Activated T-cell treated with anti-CD3 and anti-CD28 coated beads, Interleukin-2, amount 50 U/mL, for 4 hours (primary cell): ENCODE results near the gene C1QTNF6. TPM values are rescaled to one million over a fixed set of nuclear protein-coding genes. Genes with fewer than 3 reads are reported as not detected.

Experiments used
- ATAC-seq, 2 donors: fragments of 200-7000 bp; cut with Tn5 transposase; one replicate each; pipeline ENCODE4 v1.10.0; 2021
- DNase-seq: peaks from one replicate; pipeline ENCODE4 v3.0.0-alpha.2; 2020
- H3K27me3 Mint-ChIP-seq: one replicate; pipeline ENCODE4 v1.8.0; 2021; ENCODE audit warnings: low read depth, mixed read lengths
- H3K36me3 Mint-ChIP-seq: one replicate; pipeline ENCODE4 v1.8.0; 2022; ENCODE audit warnings: mixed read lengths; ENCODE audit not compliant: insufficient read depth
- H3K4me1 Mint-ChIP-seq: one replicate; pipeline ENCODE4 v1.8.0; 2021; ENCODE audit warnings: low read depth, mixed read lengths
- H3K4me3 Mint-ChIP-seq: one replicate; pipeline ENCODE4 v1.8.0; 2021; ENCODE audit warnings: mild to moderate bottlenecking, moderate library complexity, mixed read lengths
- H3K9me3 Mint-ChIP-seq: one replicate; pipeline ENCODE4 v1.8.0; 2021; ENCODE audit warnings: mixed read lengths
- total RNA-seq, 3 donors: library from RNA; stranded (reverse); gene quantifications; one replicate each; pipeline ENCODE4 v1.2.1, GENCODE V29; 2021

Gene C1QTNF6
- total RNA-seq, 3 donors from 2014 or later: 0.96 to 2.4 (median 1.2) TPM

GRCh38 chr22:37214731-37215030 is 26.6 kb upstream of the C1QTNF6 start:
- DNase-seq: no peak
- peaks cover 37% of the 10 kb centered on the region for H3K4me1 Mint-ChIP-seq
- H3K9me3 Mint-ChIP-seq: no peaks in the 10 kb centered on the region
- ATAC-seq: no peak
- no peak overlapping the region for H3K4me3 Mint-ChIP-seq
- peaks cover 8% of the 10 kb centered on the region for H3K36me3 Mint-ChIP-seq
- no peaks in the 10 kb centered on the region for H3K27me3 Mint-ChIP-seq

GRCh38 chr22:37213941-37214730 is 26.1 kb upstream of the C1QTNF6 start:
- H3K4me1 Mint-ChIP-seq: peaks cover 32% of the 10 kb centered on the region
- ATAC-seq (no peak), DNase-seq (no peak)
- peaks cover 8% of the 10 kb centered on the region for H3K36me3 Mint-ChIP-seq
- no peaks in the 10 kb centered on the region for H3K27me3 Mint-ChIP-seq
- H3K4me3 Mint-ChIP-seq: no peak overlapping the region
- H3K9me3 Mint-ChIP-seq: no peaks in the 10 kb centered on the region

- DNase-seq (peak; percentile 2), ATAC-seq (no peak)
- H3K4me1 Mint-ChIP-seq: peaks cover 31% of the 10 kb centered on the region
- H3K4me3 Mint-ChIP-seq: no peak overlapping the region
- H3K9me3 Mint-ChIP-seq: no peaks in the 10 kb centered on the region
- peaks cover 8% of the 10 kb centered on the region for H3K36me3 Mint-ChIP-seq
- H3K27me3 Mint-ChIP-seq: no peaks in the 10 kb centered on the region
Measured at GRCh38 chr22:37213218-37213855, 25.3 kb upstream of the C1QTNF6 start.

GRCh38 chr22:37212174-37212906 is 24.3 kb upstream of the C1QTNF6 start, which contains the start of gene SSTR3:
Gene SSTR3, minus strand, starts transcription at chr22:37212477. Its CDS starts 4,674 bp downstream, at chr22:37207803.
- peak in 1 of 2 donors; percentile 23 for ATAC-seq
- DNase-seq: peak; percentile 3
- H3K9me3 Mint-ChIP-seq: no peaks in the 10 kb centered on the region
- H3K27me3 Mint-ChIP-seq: no peaks in the 10 kb centered on the region
- H3K36me3 Mint-ChIP-seq: peaks cover 8% of the 10 kb centered on the region
- H3K4me3 Mint-ChIP-seq: no peak within 1 kb of the TSS
- peaks cover 29% of the 10 kb centered on the region for H3K4me1 Mint-ChIP-seq

- ATAC-seq (no peak), DNase-seq (no peak)
- Mint-ChIP-seq H3K27me3 (no peaks in the 10 kb centered on the region), H3K9me3 (no peaks in the 10 kb centered on the region), H3K36me3 (peaks cover 8% of the 10 kb centered on the region), H3K4me1 (peaks cover 26% of the 10 kb centered on the region), H3K4me3 (no peak overlapping the region)
Measured at GRCh38 chr22:37211866-37212173, 23.8 kb upstream of the C1QTNF6 start.

GRCh38 chr22:37211075-37211865 is 23.2 kb upstream of the C1QTNF6 start:
- no peak for DNase-seq
- Mint-ChIP-seq H3K4me1 (peaks cover 25% of the 10 kb centered on the region), H3K27me3 (no peaks in the 10 kb centered on the region), H3K4me3 (no peak overlapping the region), H3K36me3 (peaks cover 5% of the 10 kb centered on the region), H3K9me3 (no peaks in the 10 kb centered on the region)
- no peak for ATAC-seq

GRCh38 chr22:37210041-37210803 is 22.2 kb upstream of the C1QTNF6 start:
- ATAC-seq (no peak), DNase-seq (no peak)
- H3K9me3 Mint-ChIP-seq: no peaks in the 10 kb centered on the region
- peaks cover 19% of the 10 kb centered on the region for H3K4me1 Mint-ChIP-seq
- peaks cover 2% of the 10 kb centered on the region for H3K36me3 Mint-ChIP-seq
- H3K27me3 Mint-ChIP-seq: no peaks in the 10 kb centered on the region
- H3K4me3 Mint-ChIP-seq: no peak overlapping the region

GRCh38 chr22:37209140-37209845 is 21.2 kb upstream of the C1QTNF6 start:
- no peak for DNase-seq
- peaks cover 19% of the 10 kb centered on the region for H3K4me1 Mint-ChIP-seq
- H3K27me3 Mint-ChIP-seq: no peaks in the 10 kb centered on the region
- H3K9me3 Mint-ChIP-seq: no peaks in the 10 kb centered on the region
- ATAC-seq: no peak
- no peak overlapping the region for H3K4me3 Mint-ChIP-seq
- H3K36me3 Mint-ChIP-seq: no peaks in the 10 kb centered on the region

- no peak overlapping the region for H3K4me3 Mint-ChIP-seq
- no peaks in the 10 kb centered on the region for H3K9me3 Mint-ChIP-seq
- no peak for DNase-seq
- ATAC-seq: no peak
- H3K36me3 Mint-ChIP-seq: no peaks in the 10 kb centered on the region
- H3K27me3 Mint-ChIP-seq: no peaks in the 10 kb centered on the region
- peaks cover 19% of the 10 kb centered on the region for H3K4me1 Mint-ChIP-seq
Measured at GRCh38 chr22:37208401-37209139, 20.5 kb upstream of the C1QTNF6 start.

- ATAC-seq (peak; percentile 26 to 51), DNase-seq (no peak)
- Mint-ChIP-seq H3K27me3 (no peaks in the 10 kb centered on the region), H3K36me3 (no peaks in the 10 kb centered on the region), H3K4me1 (peaks cover 19% of the 10 kb centered on the region), H3K4me3 (no peak overlapping the region), H3K9me3 (no peaks in the 10 kb centered on the region)
Measured at GRCh38 chr22:37207981-37208380, 19.9 kb upstream of the C1QTNF6 start.

- H3K36me3 Mint-ChIP-seq: no peaks in the 10 kb centered on the region
- no peaks in the 10 kb centered on the region for H3K9me3 Mint-ChIP-seq
- no peaks in the 10 kb centered on the region for H3K27me3 Mint-ChIP-seq
- ATAC-seq (no peak), DNase-seq (no peak)
- H3K4me3 Mint-ChIP-seq: no peak overlapping the region
- peaks cover 17% of the 10 kb centered on the region for H3K4me1 Mint-ChIP-seq
Measured at GRCh38 chr22:37206841-37207821, 19.1 kb upstream of the C1QTNF6 start.
